Measurements from ENCODE around the gene ANKRD17.

ANKRD17 gene

DNA sequence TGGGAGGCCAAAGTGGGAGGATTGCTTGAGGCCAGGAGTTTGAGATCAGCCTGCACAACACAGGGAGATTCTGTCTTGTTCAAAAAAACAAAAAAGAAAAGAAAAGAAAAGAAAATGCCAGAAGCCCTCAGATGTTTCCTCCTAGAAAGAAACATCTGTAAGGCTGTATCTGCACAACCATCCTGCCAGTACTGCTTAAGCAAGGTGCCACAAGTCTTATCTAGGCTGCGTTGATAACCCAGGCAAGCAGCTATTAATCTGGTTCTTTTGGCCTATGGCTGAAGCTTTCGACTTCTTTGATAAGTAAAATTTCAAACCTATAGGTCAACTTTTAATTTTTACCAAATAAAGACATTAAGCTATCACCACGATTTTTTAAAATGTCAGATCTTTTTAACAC, 192.2 kb downstream of the ANKRD17 start:
- no peak for DNase-seq

DNA sequence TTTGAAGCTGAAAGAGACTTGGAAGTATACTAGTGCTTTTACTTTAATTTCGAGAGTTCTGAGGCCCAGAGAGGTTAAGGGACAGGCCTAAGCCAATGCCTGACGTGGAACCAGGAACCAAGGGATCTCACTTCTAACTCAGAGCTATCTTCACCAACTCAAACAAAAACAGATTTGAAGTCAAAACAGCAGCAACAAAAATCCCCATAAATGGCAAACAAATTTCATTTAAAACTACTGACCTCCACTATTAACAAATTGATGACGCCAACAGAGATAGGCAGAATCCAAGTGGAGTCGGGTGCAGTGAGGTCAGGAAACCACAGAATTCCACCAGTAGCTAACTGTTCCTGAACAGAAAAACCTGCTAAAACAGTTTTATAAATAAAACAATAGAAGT, 194.1 kb downstream of the ANKRD17 start:
- no peak for DNase-seq
- Histone ChIP-seq H3K36me3 (replicated peaks; ENCODE audit: insufficient read depth, low read length) (peaks cover 2% of the 10 kb centered on the region; the same call in 1 of the 2 replicates), H3K4me2 (ENCODE audit: low read depth, low read length) (no peak overlapping the region), H3K27me3 (replicated peaks; ENCODE audit: insufficient read depth, low read length) (no peaks in the 10 kb centered on the region), H3K9me3 (replicated peaks; ENCODE audit: insufficient read depth, low read length) (no peaks in the 10 kb centered on the region), H3K4me3 (ENCODE audit: low read length) (no peak overlapping the region), H3K79me2 (ENCODE audit: low read length) (peaks cover 25% of the 10 kb centered on the region), H3F3A (ENCODE audit: insufficient read depth, low read length) (peaks cover 16% of the 10 kb centered on the region), H3K4me1 (ENCODE audit: low read length) (peaks cover 6% of the 10 kb centered on the region), H3K9me2 (replicated peaks; ENCODE audit: insufficient read depth, low read length) (no peaks in the 10 kb centered on the region), H4K20me1 (ENCODE audit: insufficient read depth, low read length) (no peaks in the 10 kb centered on the region), H3K9ac (ENCODE audit: low read length) (no peak overlapping the region), H2AFZ (ENCODE audit: low read length) (no peak overlapping the region), H3K27ac (ENCODE audit: low read length) (no peak overlapping the region)
- TF ChIP-seq EZH2phosphoT487 (IDR thresholded peaks at IDR 0.05; ENCODE audit: low read length) (no peak), EZH2 (optimal IDR thresholded peaks at IDR 0.05; ENCODE audit: low read depth, low read length) (no peak)
- TF ChIP-seq, protein P1, sequence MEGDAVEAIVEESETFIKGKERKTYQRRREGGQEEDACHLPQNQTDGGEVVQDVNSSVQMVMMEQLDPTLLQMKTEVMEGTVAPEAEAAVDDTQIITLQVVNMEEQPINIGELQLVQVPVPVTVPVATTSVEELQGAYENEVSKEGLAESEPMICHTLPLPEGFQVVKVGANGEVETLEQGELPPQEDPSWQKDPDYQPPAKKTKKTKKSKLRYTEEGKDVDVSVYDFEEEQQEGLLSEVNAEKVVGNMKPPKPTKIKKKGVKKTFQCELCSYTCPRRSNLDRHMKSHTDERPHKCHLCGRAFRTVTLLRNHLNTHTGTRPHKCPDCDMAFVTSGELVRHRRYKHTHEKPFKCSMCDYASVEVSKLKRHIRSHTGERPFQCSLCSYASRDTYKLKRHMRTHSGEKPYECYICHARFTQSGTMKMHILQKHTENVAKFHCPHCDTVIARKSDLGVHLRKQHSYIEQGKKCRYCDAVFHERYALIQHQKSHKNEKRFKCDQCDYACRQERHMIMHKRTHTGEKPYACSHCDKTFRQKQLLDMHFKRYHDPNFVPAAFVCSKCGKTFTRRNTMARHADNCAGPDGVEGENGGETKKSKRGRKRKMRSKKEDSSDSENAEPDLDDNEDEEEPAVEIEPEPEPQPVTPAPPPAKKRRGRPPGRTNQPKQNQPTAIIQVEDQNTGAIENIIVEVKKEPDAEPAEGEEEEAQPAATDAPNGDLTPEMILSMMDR (IDR thresholded peaks at IDR 0.05; ENCODE audit: low read length), result no peak

More for the DNA sequence above, 192.2 kb downstream of the ANKRD17 start:
- H3K4me3 ChIP-seq (ENCODE audit: low read length), result no peak overlapping the region
- H3K9me2 ChIP-seq (replicated peaks; ENCODE audit: insufficient read depth, low read length), result no peaks in the 10 kb centered on the region
- H3K27me3 ChIP-seq (replicated peaks; ENCODE audit: insufficient read depth, low read length), result no peaks in the 10 kb centered on the region
- no peaks in the 10 kb centered on the region for H4K20me1 ChIP-seq (ENCODE audit: insufficient read depth, low read length)
- H3K27ac ChIP-seq (ENCODE audit: low read length), result no peak overlapping the region
- H2AFZ ChIP-seq (ENCODE audit: low read length), result no peak overlapping the region
- peaks cover 12% of the 10 kb centered on the region for H3K4me1 ChIP-seq (ENCODE audit: low read length)
- peaks cover 27% of the 10 kb centered on the region for H3F3A ChIP-seq (ENCODE audit: insufficient read depth, low read length)
- TF ChIP-seq, protein P1 (IDR thresholded peaks at IDR 0.05; ENCODE audit: low read length), result no peak
- TF ChIP-seq EZH2 (optimal IDR thresholded peaks at IDR 0.05; ENCODE audit: low read depth, low read length), result no peak
- TF ChIP-seq EZH2phosphoT487 (IDR thresholded peaks at IDR 0.05; ENCODE audit: low read length), result no peak
- no peak overlapping the region for H3K4me2 ChIP-seq (ENCODE audit: low read depth, low read length)
- peaks cover 25% of the 10 kb centered on the region for H3K79me2 ChIP-seq (ENCODE audit: low read length)
- peaks cover 2% of the 10 kb centered on the region; the same call in 1 of the 2 replicates for H3K36me3 ChIP-seq (replicated peaks; ENCODE audit: insufficient read depth, low read length)
- H3K9me3 ChIP-seq (replicated peaks; ENCODE audit: insufficient read depth, low read length), result no peaks in the 10 kb centered on the region
- no peak overlapping the region for H3K9ac ChIP-seq (ENCODE audit: low read length)

DNA sequence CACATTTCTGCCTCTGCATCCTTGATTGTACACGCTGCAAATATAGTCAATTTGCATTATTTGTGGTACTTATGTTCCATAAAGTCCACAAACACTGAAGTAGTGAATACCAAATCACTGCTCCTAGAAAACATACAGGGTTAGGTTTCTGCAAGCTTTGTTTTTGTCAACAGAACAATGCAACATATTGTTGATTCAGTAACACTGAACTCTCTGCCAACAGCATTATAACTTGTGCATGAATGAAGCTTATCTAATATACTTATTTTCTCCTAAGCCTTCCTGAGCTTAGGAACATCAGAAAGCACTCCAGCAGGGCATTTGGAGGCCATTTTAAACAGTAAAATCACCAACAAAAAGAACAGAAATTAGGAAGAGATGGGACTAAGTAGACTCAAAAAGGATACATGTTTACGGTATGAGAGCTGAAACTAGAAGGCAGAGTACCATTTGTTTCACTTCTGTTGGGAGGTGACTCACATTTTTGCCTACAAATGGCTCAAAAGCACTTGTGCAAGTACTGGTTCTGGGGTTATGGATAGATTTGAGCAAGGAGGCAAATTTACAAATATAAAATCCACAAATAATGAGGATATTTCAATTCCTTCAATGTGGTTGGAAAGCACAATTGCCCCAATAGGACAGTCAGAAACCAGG, 203.2 kb downstream of the ANKRD17 start:
- peaks cover 22% of the 10 kb centered on the region for H3K4me1 ChIP-seq (ENCODE audit: low read length)
- peaks cover 2% of the 10 kb centered on the region; the same call in 1 of the 2 replicates for H3K36me3 ChIP-seq (replicated peaks; ENCODE audit: insufficient read depth, low read length)
- no peaks in the 10 kb centered on the region for H3K79me2 ChIP-seq (ENCODE audit: low read length)
- H3K4me3 ChIP-seq (ENCODE audit: low read length), result no peak overlapping the region
- no peaks in the 10 kb centered on the region for H3K27me3 ChIP-seq (replicated peaks; ENCODE audit: insufficient read depth, low read length)
- peak; percentile 61 for DNase-seq
- no peaks in the 10 kb centered on the region for H3K9me3 ChIP-seq (replicated peaks; ENCODE audit: insufficient read depth, low read length)
- H2AFZ ChIP-seq (ENCODE audit: low read length), result no peak overlapping the region
- H3K4me2 ChIP-seq (ENCODE audit: low read depth, low read length), result peak overlapping the region; percentile 19
- H3F3A ChIP-seq (ENCODE audit: insufficient read depth, low read length), result peaks cover 12% of the 10 kb centered on the region
- H3K27ac ChIP-seq (ENCODE audit: low read length), result peak overlapping the region; percentile 33; the same call in 1 of the 2 replicates
- no peaks in the 10 kb centered on the region for H4K20me1 ChIP-seq (ENCODE audit: insufficient read depth, low read length)
- no peak overlapping the region for H3K9ac ChIP-seq (ENCODE audit: low read length)
- no peaks in the 10 kb centered on the region for H3K9me2 ChIP-seq (replicated peaks; ENCODE audit: insufficient read depth, low read length)
- no peak for TF ChIP-seq EZH2phosphoT487 (IDR thresholded peaks at IDR 0.05; ENCODE audit: low read length)
- no peak for TF ChIP-seq EZH2 (optimal IDR thresholded peaks at IDR 0.05; ENCODE audit: low read depth, low read length)
- TF ChIP-seq, protein P1 (IDR thresholded peaks at IDR 0.05; ENCODE audit: low read length), result no peak

Measured in MM.1S (cell line).